HCT116 (cell line): ENCODE measurements around the gene KRTAP13-2. TPM values are rescaled to one million over a fixed set of nuclear protein-coding genes. Genes with fewer than 3 reads are reported as not detected.

Experiments
- ATAC-seq: fragments of 200-7000 bp; cut with Tn5 transposase; 2 replicates; pipeline ENCODE4 v1.9.1; 2020; ENCODE audit warnings: mild to moderate bottlenecking, moderate library complexity
- BruUV-seq: library from RNA; stranded (reverse); fragments of 400-500 nt; replicated peaks from 2 replicates; lab custom pipeline; 2021; lab: Mats Ljungman, UMichigan
- CTCF ChIA-PET: fragments of 300-600 bp; sonication (Branson Sonifier 250); formaldehyde crosslinking; loops from one replicate; lab custom pipeline; 2021; ENCODE audit warnings: antibody characterized with exemption; lab: Charles Lee
- POLR2A ChIA-PET: fragments of 300-600, 350-600 bp; sonication (Branson Sonifier 250); formaldehyde crosslinking; loops from one replicate; lab custom pipeline; 2021; ENCODE audit warnings: antibody characterized with exemption; lab: Charles Lee
- RAD21 ChIA-PET, 2 experiments: fragments of 300-600 bp; sonication (Branson Sonifier 250); formaldehyde crosslinking; loops; one replicate each; lab custom pipeline; 2023; ENCODE audit warnings: low total read pairs in 2 of 2; ENCODE audit not compliant: uncharacterized antibody in 2 of 2, unreplicated experiment in 2 of 2, low non-redundant PET in 1 of 2; lab: Charles Lee
- DNase-seq: peaks from one replicate; pipeline ENCODE4 v3.0.0-alpha.2; 2010; ENCODE audit warnings: low read depth, low spot score
- H2AFZ ChIP-seq: fragments of 200-600 bp; shearing (Covaris generic), sonication (generic); 2 replicates; pipeline ENCODE4 v1.6.1; 2017; ENCODE audit warnings: low read depth, mixed run types, mixed read lengths, antibody characterized with exemption, low read length; ENCODE audit not compliant: poor library complexity, severe bottlenecking
- H3K27ac ChIP-seq: 2 replicates; pipeline ENCODE4 v1.5.1; 2012; ENCODE audit warnings: low read depth, low read length
- H3K27me3 ChIP-seq: fragments of 200-600 bp; sonication (generic); 2 replicates; pipeline ENCODE4 v1.6.1; 2016; ENCODE audit warnings: mixed run types, low read length, mixed read lengths; ENCODE audit not compliant: insufficient read depth
- H3K36me3 ChIP-seq, 2 experiments: fragments of 200-500 bp in 1 of 2; fragments of 200-600 bp in 1 of 2; sonication (Bioruptor generic) in 1 of 2; sonication (generic) in 1 of 2; 2 replicates each; pipeline versions ENCODE4 v1.5.1 to v1.6.1; 2014 to 2016; ENCODE audit warnings: low read length in 2 of 2, inconsistent platforms in 1 of 2, mixed read lengths in 1 of 2, mixed run types in 1 of 2; ENCODE audit not compliant: insufficient read depth in 2 of 2, control insufficient read depth in 1 of 2
- H3K4me1 ChIP-seq, 2 experiments: fragments of 200-600 bp in 1 of 2; sonication (generic) in 1 of 2; 2 replicates each; pipeline versions ENCODE4 v1.5.1 to v1.6.1; 2012 to 2017; ENCODE audit warnings: low read length in 2 of 2, inconsistent platforms in 1 of 2, mild to moderate bottlenecking in 1 of 2, mixed read lengths in 1 of 2, mixed run types in 1 of 2, moderate library complexity in 1 of 2; ENCODE audit not compliant: insufficient read depth in 2 of 2, control insufficient read depth in 1 of 2
- H3K4me2 ChIP-seq: fragments of 200-600 bp; sonication (generic); 2 replicates; pipeline ENCODE4 v1.6.1; 2017; ENCODE audit warnings: mixed run types, low read length, mixed read lengths
- H3K4me3 ChIP-seq, 2 experiments: fragments of 200-600 bp in 1 of 2; sonication (generic) in 1 of 2; replicated peaks in 1 of 2; 2 replicates each; pipeline ENCODE4 v1.5.1; 2011 to 2016; ENCODE audit warnings: low read length in 2 of 2, control low read depth in 1 of 2, low read depth in 1 of 2, mild to moderate bottlenecking in 1 of 2, mixed read lengths in 1 of 2, mixed run types in 1 of 2
- H3K79me2 ChIP-seq: fragments of 200-600 bp; sonication (generic); 2 replicates; pipeline ENCODE4 v1.6.1; 2017; ENCODE audit warnings: mild to moderate bottlenecking, mixed run types, low read length, moderate library complexity, mixed read lengths; ENCODE audit not compliant: insufficient read depth
- H3K9ac ChIP-seq: fragments of 200-600 bp; sonication (generic); 2 replicates; pipeline ENCODE4 v1.6.1; 2016; ENCODE audit warnings: low read length, mixed read lengths
- H3K9me2 ChIP-seq: fragments of 200-600 bp; sonication (generic), shearing (Covaris generic); 2 replicates; pipeline ENCODE4 v1.6.1; 2017; ENCODE audit warnings: mixed run types, mild to moderate bottlenecking, moderate library complexity; ENCODE audit not compliant: insufficient read depth
- H3K9me3 ChIP-seq, 2 experiments: fragments of 200-500 bp in 1 of 2; fragments of 200-600 bp in 1 of 2; sonication (Bioruptor generic) in 1 of 2; sonication (generic) in 1 of 2; 2 replicates each; pipeline ENCODE4 v1.6.1; 2014 to 2017; ENCODE audit warnings: low read length in 2 of 2, mixed read lengths in 2 of 2, inconsistent platforms in 1 of 2, low read depth in 1 of 2, mild to moderate bottlenecking in 1 of 2, mixed run types in 1 of 2, moderate library complexity in 1 of 2; ENCODE audit not compliant: control insufficient read depth in 1 of 2, insufficient read depth in 1 of 2
- H4K20me1 ChIP-seq: fragments of 200-600 bp; sonication (generic), shearing (Covaris generic); 2 replicates; pipeline ENCODE4 v1.6.1; 2017; ENCODE audit warnings: mixed run types, mild to moderate bottlenecking, moderate library complexity; ENCODE audit not compliant: insufficient read depth
- CBX3 ChIP-seq: IDR thresholded peaks from 2 replicates; pipeline ENCODE4 v1.6.1; 2012; ENCODE audit warnings: low read depth
- CEBPB ChIP-seq: IDR thresholded peaks from 2 replicates; pipeline ENCODE4 v1.6.1; 2012; ENCODE audit warnings: low read depth
- EGR1 ChIP-seq: IDR thresholded peaks from 2 replicates; pipeline ENCODE4 v1.6.1; 2012; ENCODE audit warnings: low read depth
- ELF1 ChIP-seq: IDR thresholded peaks from 2 replicates; pipeline ENCODE4 v1.6.1; 2012; ENCODE audit warnings: low read depth, borderline replicate concordance
- EZH2 ChIP-seq: fragments of 200-600 bp; sonication (generic); IDR thresholded peaks from 2 replicates; pipeline ENCODE4 v1.6.1; 2017; ENCODE audit warnings: antibody characterized with exemption, mixed run types
- EZH2phosphoT487 ChIP-seq: fragments of 200-600 bp; IDR thresholded peaks from 2 replicates; pipeline ENCODE4 v1.6.1; 2018; ENCODE audit warnings: antibody characterized with exemption, borderline replicate concordance
- POLR2AphosphoS5 ChIP-seq: IDR thresholded peaks from 2 replicates; pipeline ENCODE4 v1.6.1; 2011; ENCODE audit warnings: mild to moderate bottlenecking, low read depth, low read length, moderate library complexity
- REST ChIP-seq: IDR thresholded peaks from 2 replicates; pipeline ENCODE4 v1.6.1; 2012; ENCODE audit warnings: low read depth
- SRF ChIP-seq: IDR thresholded peaks from 2 replicates; pipeline ENCODE4 v1.6.1; 2012; ENCODE audit warnings: low read depth
- YY1 ChIP-seq: IDR thresholded peaks from 2 replicates; pipeline ENCODE4 v1.6.1; 2011; ENCODE audit warnings: low read length, low read depth, moderate library complexity, mild to moderate bottlenecking; ENCODE audit not compliant: insufficient replicate concordance; ENCODE audit errors: extremely low read depth
- ZBTB33 ChIP-seq: IDR thresholded peaks from 2 replicates; pipeline ENCODE4 v1.6.1; 2011; ENCODE audit warnings: mild to moderate bottlenecking, low read length, moderate library complexity; ENCODE audit not compliant: insufficient replicate concordance; ENCODE audit errors: extremely low read depth
- ZFX ChIP-seq: fragments of 450-650 bp; IDR thresholded peaks from 2 replicates; pipeline ENCODE4 v1.6.1; 2017
- intact Hi-C: fragments of 100-400 bp; cut with micrococcal nuclease; formaldehyde crosslinking; loops from 2 replicates; pipeline ENCODE4 v1.10.0; 2022
- total RNA-seq: library from RNA; stranded (reverse); gene quantifications from one replicate; pipeline ENCODE4 v1.2.1, GENCODE V29; 2021; ENCODE audit not compliant: unreplicated experiment
- TF ChIP-seq, protein P1 (sequence below): IDR thresholded peaks from 2 replicates; pipeline ENCODE4 v1.6.1; 2012
- TF ChIP-seq, protein P2 (sequence below): IDR thresholded peaks from 2 replicates; pipeline ENCODE4 v1.6.1; 2012

The KRTAP13-2 gene
- total RNA-seq, 1 experiment from 2014 or later = not detected

DNA sequence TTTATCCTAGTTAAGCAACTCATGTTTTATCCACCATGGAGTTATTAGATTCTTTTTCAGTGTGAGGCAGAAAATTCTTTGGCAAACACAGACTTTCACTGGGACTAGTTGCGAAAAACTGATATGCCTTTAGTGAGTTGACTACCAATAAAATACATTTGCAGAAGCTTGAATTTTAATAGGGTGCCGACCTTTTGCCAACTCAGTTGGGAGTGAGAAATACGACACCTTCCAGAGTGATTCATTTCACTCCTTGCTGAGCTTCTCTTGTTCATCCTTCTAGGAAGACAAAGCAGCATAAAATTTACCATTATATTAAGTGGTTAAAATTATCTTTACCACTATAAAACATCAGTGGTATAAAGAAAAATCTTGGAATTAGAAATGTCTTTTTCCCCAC, 22.5 kb downstream of the KRTAP13-2 start:
- H3K9ac ChIP-seq = no peak overlapping the region
- H3K27me3 ChIP-seq = no peaks in the 10 kb centered on the region
- H3K4me3 ChIP-seq = no peak overlapping the region
- no peaks in the 10 kb centered on the region for H3K9me2 ChIP-seq
- CTCF ChIA-PET = no interaction called here
- no peaks in the 10 kb centered on the region for H3K4me1 ChIP-seq
- DNase-seq = no peak
- no TSS peak for BruUV-seq
- RAD21 ChIA-PET = no interaction called here
- no peak for ATAC-seq
- H3K79me2 ChIP-seq = no peaks in the 10 kb centered on the region
- no peak overlapping the region for H2AFZ ChIP-seq
- H3K36me3 ChIP-seq = no peaks in the 10 kb centered on the region
- TF ChIP-seq, protein P1, sequence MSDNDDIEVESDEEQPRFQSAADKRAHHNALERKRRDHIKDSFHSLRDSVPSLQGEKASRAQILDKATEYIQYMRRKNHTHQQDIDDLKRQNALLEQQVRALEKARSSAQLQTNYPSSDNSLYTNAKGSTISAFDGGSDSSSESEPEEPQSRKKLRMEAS = no peak
- TF ChIP-seq ZFX = no peak
- TF ChIP-seq EZH2phosphoT487 = no peak
- TF ChIP-seq ELF1 = no peak
- no peak for TF ChIP-seq EGR1
- TF ChIP-seq, protein P2, sequence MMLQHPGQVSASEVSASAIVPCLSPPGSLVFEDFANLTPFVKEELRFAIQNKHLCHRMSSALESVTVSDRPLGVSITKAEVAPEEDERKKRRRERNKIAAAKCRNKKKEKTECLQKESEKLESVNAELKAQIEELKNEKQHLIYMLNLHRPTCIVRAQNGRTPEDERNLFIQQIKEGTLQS = no peak
- no peak for TF ChIP-seq CBX3
- TF ChIP-seq POLR2AphosphoS5 = no peak
- TF ChIP-seq YY1 = no peak
- no peak for TF ChIP-seq ZBTB33
- no peak for TF ChIP-seq SRF
- TF ChIP-seq REST = no peak
- no peak for TF ChIP-seq CEBPB
- no peak for TF ChIP-seq EZH2
- no peaks in the 10 kb centered on the region for H4K20me1 ChIP-seq
- H3K27ac ChIP-seq = no peak overlapping the region
- H3K9me3 ChIP-seq = peaks cover 7 to 19% of the 10 kb centered on the region in 2 experiments; a peak in 3 of 4 replicates
- H3K4me2 ChIP-seq = no peak overlapping the region
- intact Hi-C loops = no loop called here
- POLR2A ChIA-PET = no interaction called here
